Parathyroid adenoma (tissue), 2 donors: Measurements from ENCODE around the gene RAP2C.

ENCODE experiments used
- H2AFZ ChIP-seq: fragments of 300-600 bp; sonication (generic); one replicate; pipeline ENCODE4 v1.7.0; 2017; ENCODE audit warnings: antibody characterized with exemption, mild to moderate bottlenecking
- H3K27ac ChIP-seq: fragments of 300-600 bp; sonication (generic); one replicate; pipeline ENCODE4 v1.7.0; 2017
- H3K27me3 ChIP-seq: fragments of 300-600 bp; sonication (generic); one replicate; pipeline ENCODE4 v1.7.0; 2017; ENCODE audit warnings: low read length; ENCODE audit not compliant: control insufficient read depth, insufficient read depth
- H3K36me3 ChIP-seq: fragments of 300-600 bp; sonication (generic); one replicate; pipeline ENCODE4 v1.7.0; 2017; ENCODE audit warnings: low read length; ENCODE audit not compliant: control insufficient read depth, insufficient read depth
- H3K4me1 ChIP-seq: fragments of 300-600 bp; sonication (generic); one replicate; pipeline ENCODE4 v1.7.0; 2017; ENCODE audit warnings: control low read depth
- H3K4me2 ChIP-seq: fragments of 300-600 bp; sonication (generic); one replicate; pipeline ENCODE4 v1.7.0; 2017; ENCODE audit warnings: low read length
- H3K4me3 ChIP-seq: fragments of 300-600 bp; sonication (generic); one replicate; pipeline ENCODE4 v1.7.0; 2017; ENCODE audit warnings: low read depth, low read length
- H3K79me2 ChIP-seq: fragments of 300-600 bp; sonication (generic); one replicate; pipeline ENCODE4 v1.7.0; 2017; ENCODE audit warnings: control low read depth
- H3K9ac ChIP-seq: fragments of 300-600 bp; sonication (generic); one replicate; pipeline ENCODE4 v1.7.0; 2017; ENCODE audit warnings: mild to moderate bottlenecking
- H3K9me3 ChIP-seq: fragments of 300-600 bp; sonication (generic); one replicate; pipeline ENCODE4 v1.7.0; 2017; ENCODE audit warnings: low read length; ENCODE audit not compliant: control insufficient read depth
- TF ChIP-seq, protein P1 (sequence below): fragments of 300-600 bp; sonication (generic); IDR thresholded peaks from one replicate; pipeline ENCODE4 v1.7.0; 2017; ENCODE audit warnings: antibody characterized with exemption, mild to moderate bottlenecking
- donor health status: primary hyperparathyroidism.

Gene RAP2C

DNA sequence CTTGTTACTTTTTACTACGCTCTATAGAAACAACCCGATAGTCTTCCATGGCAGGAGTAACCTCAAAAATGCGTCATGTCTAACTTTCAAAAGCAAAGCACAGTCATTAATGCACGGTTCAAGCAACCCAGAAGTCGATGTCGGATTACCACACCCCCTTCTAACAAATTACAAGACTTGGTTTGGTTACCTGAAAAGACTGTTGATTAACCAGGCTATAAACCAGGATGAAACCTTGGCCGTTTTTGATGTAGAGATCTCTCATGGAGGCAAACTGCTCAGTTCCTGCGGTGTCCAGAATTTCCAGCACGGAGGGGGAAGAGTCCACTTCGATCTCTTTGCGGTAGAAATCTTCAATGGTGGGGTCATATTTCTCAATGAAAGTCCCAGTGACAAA, 2.4 kb downstream of the RAP2C start:
- Histone ChIP-seq H2AFZ (peak overlapping the region; percentile 84), H3K27me3 (no peaks in the 10 kb centered on the region), H3K4me1 (peaks cover 10% of the 10 kb centered on the region), H3K9ac (peak overlapping the region; percentile 87), H3K36me3 (no peaks in the 10 kb centered on the region), H3K4me3 (peak overlapping the region; percentile 75), H3K27ac (peak overlapping the region; percentile 96), H3K79me2 (no peaks in the 10 kb centered on the region), H3K4me2 (peak overlapping the region; percentile 72), H3K9me3 (no peaks in the 10 kb centered on the region)
- TF ChIP-seq, protein P1, sequence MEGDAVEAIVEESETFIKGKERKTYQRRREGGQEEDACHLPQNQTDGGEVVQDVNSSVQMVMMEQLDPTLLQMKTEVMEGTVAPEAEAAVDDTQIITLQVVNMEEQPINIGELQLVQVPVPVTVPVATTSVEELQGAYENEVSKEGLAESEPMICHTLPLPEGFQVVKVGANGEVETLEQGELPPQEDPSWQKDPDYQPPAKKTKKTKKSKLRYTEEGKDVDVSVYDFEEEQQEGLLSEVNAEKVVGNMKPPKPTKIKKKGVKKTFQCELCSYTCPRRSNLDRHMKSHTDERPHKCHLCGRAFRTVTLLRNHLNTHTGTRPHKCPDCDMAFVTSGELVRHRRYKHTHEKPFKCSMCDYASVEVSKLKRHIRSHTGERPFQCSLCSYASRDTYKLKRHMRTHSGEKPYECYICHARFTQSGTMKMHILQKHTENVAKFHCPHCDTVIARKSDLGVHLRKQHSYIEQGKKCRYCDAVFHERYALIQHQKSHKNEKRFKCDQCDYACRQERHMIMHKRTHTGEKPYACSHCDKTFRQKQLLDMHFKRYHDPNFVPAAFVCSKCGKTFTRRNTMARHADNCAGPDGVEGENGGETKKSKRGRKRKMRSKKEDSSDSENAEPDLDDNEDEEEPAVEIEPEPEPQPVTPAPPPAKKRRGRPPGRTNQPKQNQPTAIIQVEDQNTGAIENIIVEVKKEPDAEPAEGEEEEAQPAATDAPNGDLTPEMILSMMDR = no peak

DNA sequence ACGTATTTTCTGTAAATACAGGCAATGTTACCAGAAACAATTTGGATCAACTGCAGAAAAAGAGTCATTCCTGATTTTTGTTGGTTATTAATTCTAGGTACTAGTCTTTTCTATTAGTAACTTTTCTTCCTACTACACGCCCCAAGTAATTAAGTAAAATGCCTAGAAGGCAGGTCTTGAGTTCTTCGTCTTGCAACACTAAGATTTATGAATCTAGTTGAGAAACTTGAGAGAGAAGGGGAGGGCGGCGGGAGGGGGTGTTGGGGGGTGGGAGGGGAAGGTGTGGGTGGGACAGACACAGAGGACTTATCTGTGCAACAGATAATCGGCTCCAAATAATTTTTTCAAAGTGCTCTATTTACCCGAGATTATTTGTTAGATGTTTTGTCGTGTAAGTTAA, 3.0 kb downstream of the RAP2C start:
- TF ChIP-seq, protein P1 = no peak
- H3K79me2 ChIP-seq = no peaks in the 10 kb centered on the region
- peaks cover 10% of the 10 kb centered on the region for H3K4me1 ChIP-seq
- peak overlapping the region; percentile 96 for H3K27ac ChIP-seq
- no peak overlapping the region for H3K9ac ChIP-seq
- no peak overlapping the region for H2AFZ ChIP-seq
- no peaks in the 10 kb centered on the region for H3K9me3 ChIP-seq
- H3K4me3 ChIP-seq = peak overlapping the region; percentile 75
- H3K36me3 ChIP-seq = no peaks in the 10 kb centered on the region
- peak overlapping the region; percentile 72 for H3K4me2 ChIP-seq
- H3K27me3 ChIP-seq = no peaks in the 10 kb centered on the region

DNA sequence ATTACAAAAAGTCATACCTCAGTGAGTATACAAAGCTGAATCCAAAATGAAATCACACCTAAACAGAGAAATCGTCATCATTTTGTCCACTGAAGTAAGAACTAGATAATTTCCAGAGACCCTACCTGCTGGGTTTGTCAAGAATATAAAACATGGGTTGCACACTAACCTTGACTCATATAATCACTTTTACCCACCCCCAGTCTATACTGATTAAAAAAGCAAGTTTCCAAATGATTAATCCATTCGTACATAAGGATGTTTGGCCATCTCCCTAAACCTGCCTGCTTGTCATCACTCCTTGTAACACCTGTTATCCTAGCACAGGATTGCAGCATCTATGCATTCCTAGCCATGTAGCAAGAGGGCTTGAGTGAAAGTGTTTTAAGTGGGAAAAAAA, 4.7 kb downstream of the RAP2C start:
- no peak overlapping the region for H3K9ac ChIP-seq
- H3K27ac ChIP-seq = no peak overlapping the region
- H3K4me2 ChIP-seq = no peak overlapping the region
- no peak overlapping the region for H3K4me3 ChIP-seq
- no peaks in the 10 kb centered on the region for H3K36me3 ChIP-seq
- TF ChIP-seq, protein P1 = no peak
- H3K79me2 ChIP-seq = no peaks in the 10 kb centered on the region
- H3K4me1 ChIP-seq = peaks cover 5% of the 10 kb centered on the region
- no peaks in the 10 kb centered on the region for H3K27me3 ChIP-seq
- no peak overlapping the region for H2AFZ ChIP-seq
- no peaks in the 10 kb centered on the region for H3K9me3 ChIP-seq

DNA sequence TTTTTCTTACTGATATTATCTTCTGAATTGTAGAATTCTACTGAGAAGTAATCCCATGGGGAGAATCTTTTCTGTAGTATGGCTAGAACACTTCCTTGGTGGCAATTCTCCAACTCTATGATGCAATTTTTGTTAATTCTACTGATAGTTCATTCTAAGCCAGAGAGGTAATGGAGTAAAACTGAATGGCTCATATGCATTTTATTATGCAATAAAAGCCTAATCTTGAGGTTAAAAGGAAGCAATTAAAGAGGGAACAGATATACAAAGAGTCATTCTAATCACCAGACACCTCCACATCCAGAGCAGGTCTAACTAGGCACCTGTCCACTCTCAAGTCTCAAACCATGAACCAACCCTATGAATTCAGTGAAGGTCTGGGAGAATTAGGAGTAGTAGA, 9.7 kb downstream of the RAP2C start:
- Histone ChIP-seq H2AFZ (no peak overlapping the region), H3K79me2 (no peaks in the 10 kb centered on the region), H3K4me2 (no peak overlapping the region), H3K9me3 (no peaks in the 10 kb centered on the region), H3K9ac (no peak overlapping the region), H3K27me3 (no peaks in the 10 kb centered on the region), H3K27ac (peak overlapping the region; percentile 4), H3K4me1 (peaks cover 11% of the 10 kb centered on the region), H3K4me3 (no peak overlapping the region), H3K36me3 (no peaks in the 10 kb centered on the region)
- TF ChIP-seq, protein P1 = no peak

DNA sequence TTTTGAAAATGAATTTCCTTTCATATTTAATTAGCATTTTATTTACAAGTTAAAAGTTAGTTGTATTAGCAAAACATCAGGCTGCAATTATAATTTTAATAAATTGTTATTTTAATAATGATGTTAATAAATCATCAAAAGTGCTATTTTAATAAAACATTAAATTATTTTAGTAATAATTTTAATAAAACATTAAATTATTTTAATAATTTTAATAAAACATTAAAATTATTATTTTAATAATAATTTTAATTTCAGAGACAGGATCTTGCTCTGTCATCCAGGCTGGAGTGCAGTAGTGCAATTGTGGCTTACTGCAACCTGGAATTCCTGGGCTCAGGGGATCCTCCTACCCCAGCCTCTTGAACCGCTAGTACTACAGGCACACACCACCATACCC, 10.8 kb downstream of the RAP2C start:
- Histone ChIP-seq H3K27me3 (no peaks in the 10 kb centered on the region), H3K9ac (no peak overlapping the region), H3K4me1 (peaks cover 7% of the 10 kb centered on the region), H3K27ac (no peak overlapping the region), H3K36me3 (no peaks in the 10 kb centered on the region), H2AFZ (no peak overlapping the region), H3K79me2 (no peaks in the 10 kb centered on the region), H3K9me3 (no peaks in the 10 kb centered on the region), H3K4me2 (no peak overlapping the region), H3K4me3 (no peak overlapping the region)
- TF ChIP-seq, protein P1 = no peak
